GM18951 (cell line): ENCODE results near the gene ERBIN.
"Not testable (repeated sequence)": the region's sequence is repeated elsewhere in the genome, so short reads cannot be mapped to it uniquely, and the experiment has no call there.

Experiments
- POLR2A ChIP-seq: IDR thresholded peaks from 4 replicates; pipeline ENCODE4 v1.6.1; 2011; ENCODE audit warnings: mild to moderate bottlenecking; ENCODE audit not compliant: insufficient read length, insufficient read depth; ENCODE audit errors: extremely low read depth
- in situ Hi-C: fragments of 300-500 bp; cut with MboI; formaldehyde crosslinking; loops from one replicate; pipeline ENCODE4 v1.12.0; 2022; ENCODE audit warnings: low sequenced_read_pairs, mixed read lengths, inconsistent platforms; ENCODE audit not compliant: unreplicated experiment

Gene ERBIN

DNA sequence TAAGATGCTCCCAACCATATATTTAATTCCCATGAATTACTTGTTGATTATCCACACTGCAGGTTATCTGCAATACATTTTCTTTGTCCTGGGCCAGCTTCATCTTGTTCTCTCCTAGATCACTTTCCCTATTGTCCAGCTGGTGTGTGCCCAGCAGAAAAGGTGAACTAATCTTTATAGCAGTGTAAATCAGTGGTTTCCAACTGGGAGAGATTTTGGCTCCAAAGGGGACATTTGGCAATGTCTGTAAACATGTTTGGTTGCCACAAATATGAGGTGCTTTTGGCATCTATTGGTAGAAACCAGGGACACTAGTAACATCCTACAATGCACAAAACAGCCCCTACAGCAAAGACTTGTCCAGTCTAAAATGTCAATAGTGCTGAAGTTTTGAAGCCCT is 20.1 kb upstream of the ERBIN start:
- TF ChIP-seq POLR2A, result no peak
- in situ Hi-C loops, result no loop called here

DNA sequence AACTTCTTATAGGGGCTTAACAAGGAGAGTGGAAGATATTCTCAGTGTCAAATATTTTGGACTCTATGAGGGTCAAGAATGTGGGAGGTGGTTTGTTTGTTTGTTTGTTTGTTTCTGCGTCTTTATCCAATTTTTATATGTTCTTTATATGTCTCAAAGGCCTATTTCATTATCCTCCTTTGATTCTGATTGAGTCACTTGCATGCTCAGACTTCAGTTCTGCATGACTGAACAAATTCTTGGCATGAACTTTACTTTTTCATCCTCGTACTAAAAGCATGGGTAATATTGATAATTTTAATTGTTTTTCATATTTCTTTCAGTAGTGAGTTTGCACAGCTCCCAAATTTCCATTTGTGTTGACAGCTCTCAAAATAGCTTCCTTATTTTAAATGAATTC is 19.2 kb upstream of the ERBIN start:
- no peak for TF ChIP-seq POLR2A
- in situ Hi-C loops, result no loop called here

DNA sequence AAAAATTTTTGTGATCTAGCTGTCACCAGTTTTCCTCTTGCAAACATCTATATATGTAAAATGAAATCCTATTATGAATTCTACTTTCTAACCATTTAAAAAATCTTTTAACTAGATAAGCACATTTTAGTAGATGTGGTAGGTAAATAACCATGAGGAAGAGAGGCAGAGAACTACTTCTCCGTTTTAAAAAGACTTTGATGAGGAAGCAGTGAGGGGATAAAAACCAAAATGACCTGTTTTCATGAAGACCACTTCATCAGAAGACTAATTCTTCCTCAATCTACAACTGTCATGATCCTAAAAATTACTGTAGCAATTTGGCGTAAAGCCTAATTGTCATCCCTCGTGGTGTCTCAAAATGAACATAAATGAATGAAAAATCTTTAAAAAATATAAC is 15.7 kb upstream of the ERBIN start:
- no peak for TF ChIP-seq POLR2A
- in situ Hi-C loops, result no loop called here

DNA sequence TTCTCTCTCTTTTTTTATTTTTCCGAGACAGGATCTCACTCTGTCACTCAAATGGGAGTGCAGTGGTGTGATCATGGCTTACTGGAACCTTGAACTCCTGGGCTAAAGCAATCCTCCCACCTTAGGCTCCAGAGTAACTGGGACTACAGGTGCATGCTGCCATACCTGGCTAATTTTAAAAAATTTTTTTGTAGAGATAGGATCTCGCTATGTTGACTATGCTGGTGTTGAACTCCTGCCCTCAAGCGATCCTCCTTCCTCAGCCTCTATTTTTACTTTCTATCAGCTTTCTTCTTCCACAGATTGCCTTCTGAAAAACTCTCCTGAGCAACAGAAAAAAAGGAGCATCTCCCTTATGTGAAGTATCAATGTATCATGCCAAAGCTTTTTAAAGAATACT is 14.1 kb upstream of the ERBIN start:
- in situ Hi-C loops, result no loop called here
- TF ChIP-seq POLR2A, result no peak

DNA sequence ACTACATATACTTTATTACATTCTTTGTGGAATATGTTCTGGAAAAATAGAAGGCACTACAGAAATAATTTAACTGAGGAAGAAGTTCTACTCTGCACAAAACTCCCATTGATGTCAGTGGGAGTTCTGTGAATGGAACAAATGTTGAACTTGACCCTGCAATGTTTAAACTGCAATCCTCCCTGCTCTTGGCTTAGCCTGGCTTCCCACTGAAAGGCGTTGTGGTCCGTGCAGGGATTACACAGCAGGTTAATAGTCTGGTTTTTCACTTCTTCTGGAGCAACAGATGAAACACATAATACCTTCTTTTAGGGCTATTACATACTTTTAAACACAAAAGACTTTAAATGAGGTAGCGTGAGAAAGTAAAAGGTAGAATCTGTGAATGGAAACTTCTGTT is 12.9 kb upstream of the ERBIN start:
- TF ChIP-seq POLR2A, result no peak
- in situ Hi-C loops, result no loop called here

DNA sequence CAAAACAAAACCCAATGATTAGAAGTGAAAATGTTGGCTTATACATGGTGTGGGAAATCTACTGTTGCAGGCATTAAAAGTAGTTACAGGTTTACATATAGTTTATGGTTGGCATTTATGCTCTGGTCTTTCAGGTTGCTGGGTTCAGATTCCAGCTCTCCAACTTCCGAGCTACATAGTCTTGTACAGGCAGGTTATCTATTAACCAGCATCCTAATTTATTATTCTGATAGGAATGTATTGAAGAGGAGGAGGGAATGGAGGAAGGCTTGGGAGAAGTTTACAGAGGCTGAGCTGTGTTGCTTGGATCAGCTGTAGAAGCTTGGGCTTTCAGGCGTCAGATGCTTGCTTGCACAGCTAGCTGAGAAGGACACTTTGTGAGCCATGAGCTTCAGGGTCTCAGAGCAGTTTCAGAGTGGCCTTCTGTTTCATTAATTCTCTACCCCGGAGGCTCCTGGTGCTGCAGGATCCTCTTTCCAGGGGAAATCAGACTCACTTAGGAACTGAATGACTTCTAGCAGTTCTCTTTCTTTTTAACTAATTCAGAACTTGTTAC is 11.7 kb upstream of the ERBIN start:
- no peak for TF ChIP-seq POLR2A
- in situ Hi-C loops, result no loop called here

DNA sequence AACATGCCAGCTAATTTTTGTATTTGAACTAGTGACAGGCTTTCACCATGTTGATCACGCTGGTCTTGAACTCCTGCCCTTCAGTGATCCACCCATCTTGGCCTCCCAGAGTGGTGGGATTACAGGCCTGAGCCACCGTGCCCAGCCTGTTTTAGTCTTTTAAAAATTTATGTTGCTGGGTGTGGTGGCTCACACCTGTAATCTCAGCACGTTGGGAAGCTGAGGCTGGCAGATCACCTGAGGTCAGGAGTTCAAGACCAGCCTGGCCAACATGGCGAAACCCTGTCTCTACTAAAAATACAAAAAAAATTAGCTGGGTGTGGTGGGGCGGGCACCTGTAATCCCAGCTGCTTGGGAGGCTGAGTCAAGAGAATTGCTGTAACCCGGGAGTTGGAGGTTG is 10.7 kb upstream of the ERBIN start:
- in situ Hi-C loops, result not testable (repeated sequence)

DNA sequence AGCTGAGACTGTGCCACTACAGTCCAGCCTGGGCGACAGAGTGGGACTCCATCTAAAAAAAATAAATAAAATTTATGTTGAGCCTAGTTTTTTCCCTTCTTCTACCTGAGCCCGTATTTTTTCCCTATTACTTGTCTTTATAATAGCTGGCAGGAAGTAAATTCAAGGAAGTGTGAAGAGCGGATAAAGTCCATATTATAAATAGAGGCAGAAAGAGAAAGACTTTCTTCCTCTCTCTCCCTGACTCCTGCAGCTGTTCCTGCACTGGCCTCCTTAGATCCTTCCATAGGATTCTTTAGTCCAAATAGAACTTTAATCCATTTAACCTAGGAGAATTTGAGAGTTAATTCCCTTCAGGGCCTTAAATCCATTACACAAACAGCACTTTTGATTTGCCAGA is 10.3 kb upstream of the ERBIN start:
- in situ Hi-C loops, result no loop called here
- no peak for TF ChIP-seq POLR2A

DNA sequence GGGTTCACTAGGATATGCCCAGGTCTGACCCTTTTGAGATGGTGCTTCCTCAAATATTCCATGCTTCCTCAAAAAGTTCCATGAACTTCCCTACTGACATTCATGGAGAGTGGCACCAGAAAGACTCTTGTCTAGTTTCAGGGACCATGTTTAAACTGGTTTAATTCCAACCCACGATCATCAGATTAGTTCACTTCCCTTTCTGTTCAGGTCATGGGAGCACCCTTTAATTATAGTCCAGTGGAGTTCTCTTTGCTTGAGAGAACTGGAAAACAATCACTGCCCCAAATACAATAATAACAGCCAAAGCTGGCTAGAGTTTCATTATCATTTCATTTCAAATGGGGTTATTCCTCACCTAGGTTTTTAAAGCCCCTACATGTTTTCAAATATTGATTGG is 9.7 kb upstream of the ERBIN start:
- in situ Hi-C loops, result no loop called here
- TF ChIP-seq POLR2A, result no peak

DNA sequence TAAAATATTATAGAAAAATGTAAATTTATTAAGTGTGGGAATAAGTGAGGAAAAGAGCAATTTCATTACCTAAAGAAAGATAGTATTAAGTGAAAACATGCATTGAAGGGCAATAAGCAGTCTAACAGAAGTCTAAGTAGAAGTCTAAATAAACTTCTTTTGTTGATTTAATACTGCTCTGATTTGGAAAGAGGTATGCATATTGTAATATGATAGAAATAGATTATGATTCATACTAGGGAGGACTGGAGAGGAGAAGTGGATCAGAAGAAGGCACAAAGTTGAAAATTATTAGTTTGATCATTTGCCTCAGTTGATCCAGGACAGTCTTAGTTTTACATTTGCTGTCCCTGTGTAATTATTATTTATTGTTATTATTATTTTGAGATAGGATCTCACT is 6.6 kb upstream of the ERBIN start:
- no peak for TF ChIP-seq POLR2A
- in situ Hi-C loops, result no loop called here

DNA sequence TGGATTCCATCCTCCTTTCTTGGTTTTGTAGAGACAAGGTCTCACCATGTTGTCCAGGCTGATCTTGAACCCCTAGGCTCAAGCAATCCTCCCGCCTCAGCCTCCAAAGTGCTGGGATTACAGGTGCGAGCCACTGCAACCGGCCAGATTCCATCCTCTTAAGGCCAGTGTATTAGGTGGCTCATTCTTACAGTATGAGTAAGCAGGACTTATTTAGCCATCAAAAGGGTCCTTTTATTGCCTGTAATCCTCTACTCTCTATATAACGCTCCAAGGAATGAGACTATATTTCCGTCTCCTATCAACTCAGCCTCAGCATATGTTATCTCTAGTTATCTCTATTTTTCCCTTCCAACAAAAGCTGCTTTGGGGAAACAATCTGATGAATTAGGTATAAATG is 3.0 kb upstream of the ERBIN start:
- in situ Hi-C loops, result no loop called here
- no peak for TF ChIP-seq POLR2A

DNA sequence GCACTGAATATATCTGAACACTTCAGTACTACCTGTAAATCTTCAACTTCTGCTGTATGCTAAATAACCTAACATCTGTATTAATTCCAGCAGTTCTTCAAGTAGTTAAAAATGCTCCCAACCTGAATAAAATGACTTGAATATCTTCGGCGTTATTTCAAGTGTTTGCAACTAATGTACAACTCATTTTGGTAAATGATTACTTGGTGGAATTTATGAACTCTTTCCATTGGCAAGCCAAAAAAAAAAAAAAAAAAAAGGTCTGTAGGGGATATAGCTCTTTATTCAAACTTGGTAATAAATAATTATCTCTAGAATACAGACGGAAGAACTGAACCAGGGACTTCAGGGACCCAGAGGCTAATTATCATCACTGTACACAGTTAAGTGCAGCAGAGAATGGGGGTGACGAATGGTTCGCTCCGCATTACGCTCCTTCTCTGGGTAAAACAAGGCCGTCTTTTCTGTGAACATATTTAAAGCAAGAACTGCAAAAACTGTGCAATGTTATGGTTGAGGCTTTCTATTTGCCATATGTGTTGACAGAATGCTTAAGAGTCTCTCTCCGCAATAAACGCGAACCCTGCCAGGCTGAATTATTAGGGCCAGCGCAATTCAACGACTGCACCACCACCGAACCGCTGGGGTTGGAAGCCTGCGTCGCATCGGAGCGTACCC is 1.9 kb upstream of the ERBIN start:
- in situ Hi-C loops, result no loop called here
- no peak for TF ChIP-seq POLR2A

DNA sequence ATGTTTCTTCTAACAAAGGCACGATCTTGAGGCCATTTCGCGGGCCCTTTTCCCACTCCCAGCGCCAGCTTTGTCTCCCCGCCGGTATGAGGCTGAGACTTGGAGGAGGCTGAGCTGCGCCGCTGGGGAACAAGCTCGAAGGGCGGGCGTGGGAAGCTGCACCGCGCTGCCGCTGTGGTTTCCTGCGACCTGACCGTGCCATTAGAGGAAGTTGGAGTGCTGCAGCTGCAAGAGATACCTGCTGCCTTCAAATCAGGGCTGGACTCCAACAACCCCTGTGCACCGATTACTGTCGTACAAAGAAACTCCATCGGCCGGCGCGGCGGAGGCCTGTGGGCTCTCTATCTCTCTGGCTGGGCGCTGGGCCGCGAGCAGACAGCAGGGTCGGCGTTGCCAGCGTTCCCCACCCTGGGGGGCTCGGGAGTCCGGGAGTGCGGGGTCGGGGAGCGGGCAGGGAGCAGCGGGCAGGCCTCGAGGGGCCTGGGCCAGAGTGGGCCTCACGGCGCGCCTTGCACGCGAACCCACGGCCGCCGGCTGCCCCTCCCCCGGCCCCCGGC is 1.3 kb upstream of the ERBIN start:
- TF ChIP-seq POLR2A, result no peak
- in situ Hi-C loops, result no loop called here

DNA sequence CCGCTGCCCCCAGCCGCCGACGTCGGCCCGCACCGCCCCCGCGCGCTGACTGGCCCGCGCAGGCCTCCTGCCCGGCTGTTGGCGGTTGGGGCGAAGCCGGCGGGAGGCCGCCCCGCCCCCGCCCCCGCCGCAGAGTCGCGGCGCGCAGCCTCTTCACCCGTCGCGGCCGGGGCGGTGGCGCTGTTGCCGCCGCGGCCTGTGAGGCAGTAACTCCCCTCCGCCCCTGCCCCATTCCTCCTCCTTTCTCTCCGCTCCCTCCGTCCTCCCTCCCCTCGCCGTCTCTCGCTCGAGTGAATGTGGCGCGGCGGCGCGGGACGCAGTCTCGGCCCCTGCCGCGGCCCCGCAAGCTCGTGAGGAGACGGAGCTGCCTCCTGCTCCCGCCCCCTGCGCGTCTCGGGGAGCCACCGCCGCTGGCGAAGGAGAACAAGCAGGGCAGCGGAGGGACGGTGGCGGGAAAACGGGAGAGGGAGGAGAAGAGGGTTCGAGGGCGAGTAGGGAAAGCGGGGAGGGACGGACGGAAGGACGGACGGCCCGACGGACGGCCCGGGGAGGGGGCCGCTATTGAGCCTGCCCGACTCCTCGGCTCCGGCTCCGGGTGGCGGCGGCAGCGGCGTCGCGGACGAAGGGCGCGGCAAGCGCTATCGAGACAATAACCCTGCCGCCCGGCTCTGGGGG is 637 bp upstream of the ERBIN start:
- in situ Hi-C loops, result no loop called here
- peak; percentile 71 for TF ChIP-seq POLR2A

DNA sequence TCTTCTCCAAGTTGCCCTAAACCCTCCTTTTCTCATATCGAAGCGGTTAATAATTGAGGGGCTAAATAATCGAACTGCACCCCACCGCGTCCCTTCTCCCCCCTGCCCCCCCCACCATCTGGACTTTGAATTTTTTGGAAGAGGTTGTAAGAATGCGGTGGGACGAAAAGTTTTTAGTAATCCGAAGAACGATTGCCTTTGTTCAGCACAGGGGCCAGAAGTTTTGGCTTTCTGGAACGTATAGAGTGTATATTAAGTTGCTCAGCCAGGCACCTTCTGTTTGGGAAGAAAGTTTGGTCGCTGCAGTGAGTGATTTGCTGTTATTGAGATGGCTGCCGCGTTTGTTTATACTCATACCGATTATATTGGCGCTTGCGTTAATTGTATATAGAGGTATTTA is 518 bp downstream of the ERBIN start:
- TF ChIP-seq POLR2A, result no peak
- in situ Hi-C loops, result no loop called here
